SK-N-MC (cell line): ENCODE data around the gene SLC9A5.

Source experiments
- EZH2 ChIP-seq: fragments of 200-600 bp; sonication (generic); IDR thresholded peaks from one replicate; pipeline ENCODE4 v1.6.1; 2017; ENCODE audit warnings: antibody characterized with exemption
- POLR2AphosphoS5 ChIP-seq: IDR thresholded peaks from 2 replicates; pipeline ENCODE4 v1.6.1; 2012; ENCODE audit warnings: mild to moderate bottlenecking, low read depth, low read length, borderline replicate concordance

DNA sequence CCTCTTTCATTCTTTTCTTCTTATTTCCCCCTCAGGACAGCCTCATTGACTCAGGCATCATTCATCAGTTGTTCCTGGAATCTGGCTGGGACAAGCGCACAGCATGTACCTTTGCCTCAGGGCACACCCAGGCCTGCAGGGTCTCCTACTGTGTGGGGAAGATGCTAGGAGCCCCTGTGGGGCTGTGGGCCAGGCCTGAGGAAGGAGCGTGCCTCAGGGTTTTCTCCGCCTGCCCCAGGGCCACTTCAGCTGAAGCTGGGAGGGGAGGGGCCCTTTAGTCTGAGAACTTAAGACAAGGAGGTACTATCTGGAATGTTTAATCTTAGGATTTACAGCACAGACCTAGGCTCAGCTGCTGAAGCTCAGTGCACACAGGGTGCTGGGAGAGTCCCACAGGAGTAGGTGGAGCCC, 41.9 kb upstream of the SLC9A5 start:
- TF ChIP-seq POLR2AphosphoS5 (no peak), EZH2 (no peak)
